Mucosa of descending colon (tissue), 3 donors: ENCODE measurements around the gene OGFOD3. TPM values are rescaled to one million over a fixed set of nuclear protein-coding genes. Genes with fewer than 3 reads are reported as not detected.
A peak's percentile ranks its signal among the peaks of the same experiment; 100 is the strongest.

Experiments used
- ATAC-seq: fragments of 200-7000 bp; cut with Tn5 transposase; one replicate; pipeline ENCODE4 v1.9.1; 2020; ENCODE audit warnings: mild to moderate bottlenecking, moderate library complexity
- DNase-seq, 3 donors: peaks; one replicate each; pipeline ENCODE4 v3.0.0-alpha.2; 2020
- H3K36me3 ChIP-seq: fragments of 200-600 bp; one replicate; pipeline ENCODE4 v1.8.0; 2021; ENCODE audit warnings: low read depth, mild to moderate bottlenecking
- H3K4me1 ChIP-seq: fragments of 200-600 bp; one replicate; pipeline ENCODE4 v1.8.0; 2021; ENCODE audit warnings: low read depth, mild to moderate bottlenecking
- H3K4me3 ChIP-seq: fragments of 200-600 bp; one replicate; pipeline ENCODE4 v1.8.0; 2021; ENCODE audit warnings: mild to moderate bottlenecking
- H3K9me3 ChIP-seq: fragments of 200-600 bp; one replicate; pipeline ENCODE4 v1.8.0; 2021; ENCODE audit warnings: mild to moderate bottlenecking
- intact Hi-C, 2 donors: fragments of 100-400 bp; cut with DNase I in 1 of 2; cut with micrococcal nuclease in 1 of 2; formaldehyde crosslinking; loops; one replicate each; pipeline versions ENCODE4 v1.11.0 to v1.11.1; 2022; cut with DNase I, micrococcal nuclease
- total RNA-seq, 3 donors: library from RNA; stranded (reverse); fragmentation: NEBNext Ultra II Directional in 2 of 3; extraction: Animal tissue kit (Norgen Biotek cat#: 25700) in 2 of 3; gene quantifications; one replicate each; pipeline versions ENCODE4 v1.2.1 to v1.2.4, GENCODE V29; 2021 to 2023
- TF ChIP-seq, protein P1 (sequence below): fragments of 200-600 bp; IDR thresholded peaks from one replicate; pipeline ENCODE4 v1.8.0; 2022; ENCODE audit warnings: antibody characterized with exemption, mild to moderate bottlenecking
- donor health status: DM: no; HTN: no; CAD: no; lungs with moderate emphysema.
- donor health status: DM: no; HTN: no; CAD: no.
- donor health status: DM: no; HTN: yes; CAD: no.

Gene OGFOD3
- total RNA-seq, 3 donors from 2014 or later = 26.2 to 28.8 (median 26.2) TPM

DNA sequence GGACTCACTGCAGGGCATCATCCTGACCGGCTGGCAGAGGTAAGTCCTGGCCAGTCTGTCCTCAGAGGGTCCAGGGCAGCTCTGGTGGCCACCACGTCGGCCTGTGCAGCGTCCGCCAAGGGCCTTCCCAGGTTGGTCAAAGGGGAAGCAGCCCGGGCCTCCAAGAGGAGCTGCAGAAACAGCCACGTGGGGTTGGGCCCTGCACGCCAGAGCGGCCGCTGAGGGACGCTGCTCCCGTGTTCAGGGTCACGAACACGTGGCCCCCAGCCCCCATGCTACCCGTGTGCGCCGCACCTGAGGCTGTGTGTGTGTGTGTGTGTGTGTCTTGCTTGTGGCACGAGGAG is 18.9 kb upstream of the OGFOD3 start:
- no peaks in the 10 kb centered on the region for H3K36me3 ChIP-seq
- peak in 1 of 3 donors; percentile 54 for DNase-seq
- no peak for ATAC-seq
- TF ChIP-seq, protein P1, sequence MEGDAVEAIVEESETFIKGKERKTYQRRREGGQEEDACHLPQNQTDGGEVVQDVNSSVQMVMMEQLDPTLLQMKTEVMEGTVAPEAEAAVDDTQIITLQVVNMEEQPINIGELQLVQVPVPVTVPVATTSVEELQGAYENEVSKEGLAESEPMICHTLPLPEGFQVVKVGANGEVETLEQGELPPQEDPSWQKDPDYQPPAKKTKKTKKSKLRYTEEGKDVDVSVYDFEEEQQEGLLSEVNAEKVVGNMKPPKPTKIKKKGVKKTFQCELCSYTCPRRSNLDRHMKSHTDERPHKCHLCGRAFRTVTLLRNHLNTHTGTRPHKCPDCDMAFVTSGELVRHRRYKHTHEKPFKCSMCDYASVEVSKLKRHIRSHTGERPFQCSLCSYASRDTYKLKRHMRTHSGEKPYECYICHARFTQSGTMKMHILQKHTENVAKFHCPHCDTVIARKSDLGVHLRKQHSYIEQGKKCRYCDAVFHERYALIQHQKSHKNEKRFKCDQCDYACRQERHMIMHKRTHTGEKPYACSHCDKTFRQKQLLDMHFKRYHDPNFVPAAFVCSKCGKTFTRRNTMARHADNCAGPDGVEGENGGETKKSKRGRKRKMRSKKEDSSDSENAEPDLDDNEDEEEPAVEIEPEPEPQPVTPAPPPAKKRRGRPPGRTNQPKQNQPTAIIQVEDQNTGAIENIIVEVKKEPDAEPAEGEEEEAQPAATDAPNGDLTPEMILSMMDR = no peak
- intact Hi-C loops = no loop called here
- no peak overlapping the region for H3K4me3 ChIP-seq
- no peaks in the 10 kb centered on the region for H3K9me3 ChIP-seq
- H3K4me1 ChIP-seq = no peaks in the 10 kb centered on the region

DNA sequence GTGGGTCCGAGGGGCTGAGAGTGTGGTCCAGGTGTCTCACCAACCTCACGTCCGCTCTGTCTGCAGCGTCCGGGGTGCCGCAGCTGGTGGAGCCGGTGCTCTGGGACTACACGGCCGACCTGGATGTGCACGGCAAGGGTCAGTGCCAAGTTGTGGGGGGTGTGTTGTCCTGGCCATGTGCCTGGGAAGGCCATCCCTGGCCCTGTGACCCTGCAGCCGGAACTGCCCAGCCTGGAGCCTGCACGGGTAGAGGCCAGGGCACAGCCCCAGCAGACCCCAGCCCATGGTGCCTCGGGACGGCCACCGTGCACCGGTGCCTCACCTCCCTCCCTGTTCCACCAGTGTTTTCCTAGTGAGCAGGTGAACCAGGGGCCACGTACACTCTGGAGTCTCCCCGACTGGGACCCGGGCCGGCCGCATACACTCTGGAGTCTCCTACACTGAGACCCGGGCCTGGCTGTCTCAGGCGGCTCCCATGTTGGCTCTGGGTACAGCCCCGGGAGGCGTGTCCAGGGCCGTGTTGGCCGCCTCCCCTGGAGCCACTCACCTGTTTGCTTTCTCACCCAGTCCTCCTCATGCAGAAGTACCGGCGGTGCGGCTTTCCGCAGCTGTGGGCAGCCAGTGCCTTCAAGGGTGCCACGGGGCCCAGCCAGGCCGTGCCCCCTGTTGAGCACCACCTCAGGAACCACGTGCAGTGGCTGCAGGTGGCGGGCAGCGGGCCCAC is 18.4 kb upstream of the OGFOD3 start:
- TF ChIP-seq, protein P1 = no peak
- DNase-seq (peak in 1 of 3 donors; percentile 49), ATAC-seq (no peak)
- Histone ChIP-seq H3K36me3 (no peaks in the 10 kb centered on the region), H3K9me3 (no peaks in the 10 kb centered on the region), H3K4me1 (no peaks in the 10 kb centered on the region), H3K4me3 (no peak overlapping the region)
- intact Hi-C loops = no loop called here

DNA sequence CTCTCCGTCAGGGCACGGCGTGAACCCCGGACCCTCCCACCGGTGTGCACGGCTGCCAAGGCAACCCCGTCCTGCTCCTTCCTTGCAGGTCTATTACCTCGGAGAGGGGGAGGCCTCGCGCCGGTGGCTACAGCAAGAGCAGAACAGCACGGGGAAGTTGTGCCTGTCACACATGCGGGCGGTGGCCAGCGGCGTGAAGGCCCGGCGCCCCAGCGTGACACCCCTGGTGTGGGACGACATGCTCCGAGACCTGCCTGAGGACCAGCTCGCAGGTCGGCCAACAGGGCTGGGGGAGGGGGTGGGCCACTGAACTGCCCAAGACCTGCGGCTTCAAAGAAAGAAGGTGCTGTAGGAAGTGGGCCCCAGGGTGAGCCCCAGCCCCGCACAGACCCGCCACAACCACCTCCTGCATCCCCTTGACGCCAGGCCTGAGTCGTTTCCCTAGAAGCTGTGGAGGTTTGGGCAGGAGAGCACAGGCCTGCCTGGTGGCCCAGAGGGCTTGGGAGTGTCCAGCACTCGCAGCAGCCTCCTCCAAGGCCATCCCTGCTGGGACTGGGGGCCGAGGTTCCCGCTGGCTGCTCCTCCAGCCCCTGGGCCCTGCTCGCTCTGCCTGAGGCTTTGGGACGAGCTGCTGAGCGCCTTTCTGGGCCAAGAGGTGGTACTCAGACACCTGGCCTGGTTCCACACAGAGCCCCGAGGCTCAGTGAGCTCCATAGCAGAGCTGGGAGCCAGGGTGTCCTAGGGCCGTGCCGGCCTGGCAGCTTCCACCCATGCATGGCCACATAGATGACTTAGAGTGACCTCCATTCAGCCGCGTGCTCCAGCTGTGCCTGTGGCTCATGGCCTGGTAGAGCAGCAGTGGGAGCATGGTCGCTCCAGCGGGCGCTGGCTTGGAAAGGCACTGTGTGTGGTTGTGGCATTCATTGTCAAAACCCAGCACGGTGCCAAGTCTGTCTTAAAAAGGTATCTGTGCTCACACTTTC is 17.5 kb upstream of the OGFOD3 start:
- Histone ChIP-seq H3K36me3 (no peaks in the 10 kb centered on the region), H3K9me3 (no peaks in the 10 kb centered on the region), H3K4me3 (no peak overlapping the region), H3K4me1 (no peaks in the 10 kb centered on the region)
- intact Hi-C loops = no loop called here
- DNase-seq (no peak), ATAC-seq (no peak)
- TF ChIP-seq, protein P1 = no peak

DNA sequence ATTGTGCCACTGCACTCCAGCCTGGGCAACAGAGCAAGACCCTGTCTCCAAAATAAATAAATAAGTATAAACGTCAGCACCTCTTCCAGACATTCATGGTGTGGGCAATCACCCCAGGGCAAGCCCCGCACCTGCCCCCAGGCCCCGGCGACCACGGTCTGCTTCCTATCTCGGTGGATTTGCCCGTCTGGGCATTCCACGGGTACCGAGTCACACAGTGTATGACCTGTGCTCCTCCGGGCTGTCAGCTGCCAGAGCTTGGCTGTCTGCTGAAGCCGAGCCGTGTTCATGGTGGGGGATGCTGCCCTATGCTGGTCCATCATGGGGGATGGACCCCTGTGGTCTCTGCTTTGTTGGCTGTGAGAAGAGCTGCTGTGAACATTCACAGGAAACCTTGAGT is 16.7 kb upstream of the OGFOD3 start:
- H3K4me3 ChIP-seq = no peak overlapping the region
- ATAC-seq (no peak), DNase-seq (no peak)
- H3K36me3 ChIP-seq = no peaks in the 10 kb centered on the region
- TF ChIP-seq, protein P1 = no peak
- no peaks in the 10 kb centered on the region for H3K9me3 ChIP-seq
- H3K4me1 ChIP-seq = no peaks in the 10 kb centered on the region
- intact Hi-C loops = no loop called here

DNA sequence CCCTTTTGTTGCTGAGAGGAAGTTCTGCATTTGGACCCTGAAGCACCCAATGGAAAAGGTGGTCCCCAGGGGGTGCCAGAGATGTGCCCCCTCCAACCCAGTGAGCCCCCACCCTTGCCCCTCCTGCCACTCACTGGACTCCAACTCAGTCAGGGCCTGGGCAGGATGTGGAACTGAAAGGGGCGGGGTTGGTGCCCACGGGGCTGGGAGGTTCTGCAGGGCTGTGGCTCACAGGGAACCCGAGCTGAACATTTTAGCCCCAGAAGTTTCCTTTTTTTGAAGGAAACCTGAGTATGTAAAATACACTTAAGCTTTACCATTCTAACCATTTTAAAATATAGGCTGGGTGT is 15.8 kb upstream of the OGFOD3 start:
- H3K4me3 ChIP-seq = no peak overlapping the region
- no peaks in the 10 kb centered on the region for H3K4me1 ChIP-seq
- H3K9me3 ChIP-seq = no peaks in the 10 kb centered on the region
- TF ChIP-seq, protein P1 = no peak
- peak; percentile 54 for ATAC-seq
- DNase-seq = peak in 1 of 3 donors; percentile 63
- intact Hi-C loops = no loop called here
- H3K36me3 ChIP-seq = no peaks in the 10 kb centered on the region
